Measurements from ENCODE around the gene TRPM3.
A peak's percentile ranks its signal among the peaks of the same experiment; 100 is the strongest.

TRPM3 gene

DNA sequence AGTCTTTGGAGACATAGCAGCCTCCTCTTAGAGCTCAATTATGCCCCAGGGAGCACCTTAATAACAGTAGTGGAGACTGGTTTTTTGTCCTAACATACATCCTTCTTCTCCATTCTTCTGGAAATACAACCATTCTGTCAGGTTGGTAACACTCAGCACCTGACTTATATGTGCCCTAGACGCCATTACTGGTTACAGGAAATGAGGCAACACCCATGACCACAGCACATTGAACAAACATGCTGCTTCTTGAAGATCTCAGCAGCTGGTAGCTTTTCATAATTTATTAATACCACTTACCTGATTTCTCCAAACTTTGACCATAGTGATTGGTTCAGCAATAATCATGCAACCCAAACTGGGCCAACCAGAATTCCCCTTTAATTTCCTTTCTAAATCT lies 25.1 kb upstream of the TRPM3 start:
- DNase-seq (ENCODE audit: low read depth): peak; percentile 0
- TF ChIP-seq POLR2A (IDR thresholded peaks at IDR 0.05; ENCODE audit: extremely low read depth, insufficient read length): no peak
- TF ChIP-seq, protein P1, sequence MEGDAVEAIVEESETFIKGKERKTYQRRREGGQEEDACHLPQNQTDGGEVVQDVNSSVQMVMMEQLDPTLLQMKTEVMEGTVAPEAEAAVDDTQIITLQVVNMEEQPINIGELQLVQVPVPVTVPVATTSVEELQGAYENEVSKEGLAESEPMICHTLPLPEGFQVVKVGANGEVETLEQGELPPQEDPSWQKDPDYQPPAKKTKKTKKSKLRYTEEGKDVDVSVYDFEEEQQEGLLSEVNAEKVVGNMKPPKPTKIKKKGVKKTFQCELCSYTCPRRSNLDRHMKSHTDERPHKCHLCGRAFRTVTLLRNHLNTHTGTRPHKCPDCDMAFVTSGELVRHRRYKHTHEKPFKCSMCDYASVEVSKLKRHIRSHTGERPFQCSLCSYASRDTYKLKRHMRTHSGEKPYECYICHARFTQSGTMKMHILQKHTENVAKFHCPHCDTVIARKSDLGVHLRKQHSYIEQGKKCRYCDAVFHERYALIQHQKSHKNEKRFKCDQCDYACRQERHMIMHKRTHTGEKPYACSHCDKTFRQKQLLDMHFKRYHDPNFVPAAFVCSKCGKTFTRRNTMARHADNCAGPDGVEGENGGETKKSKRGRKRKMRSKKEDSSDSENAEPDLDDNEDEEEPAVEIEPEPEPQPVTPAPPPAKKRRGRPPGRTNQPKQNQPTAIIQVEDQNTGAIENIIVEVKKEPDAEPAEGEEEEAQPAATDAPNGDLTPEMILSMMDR (IDR thresholded peaks at IDR 0.05; ENCODE audit: low read depth, low read length): no peak
- TF ChIP-seq, protein P2, sequence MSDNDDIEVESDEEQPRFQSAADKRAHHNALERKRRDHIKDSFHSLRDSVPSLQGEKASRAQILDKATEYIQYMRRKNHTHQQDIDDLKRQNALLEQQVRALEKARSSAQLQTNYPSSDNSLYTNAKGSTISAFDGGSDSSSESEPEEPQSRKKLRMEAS (IDR thresholded peaks at IDR 0.05; ENCODE audit: low read depth, low read length): no peak
- no peak for TF ChIP-seq MYC (IDR thresholded peaks at IDR 0.05; ENCODE audit: low read depth, low read length)
- no peak overlapping the region for H3K4me3 ChIP-seq (ENCODE audit: low read depth, low read length)

- no peak for DNase-seq (ENCODE audit: low read depth)
- TF ChIP-seq, protein P2 (IDR thresholded peaks at IDR 0.05; ENCODE audit: low read depth, low read length): no peak
- TF ChIP-seq, protein P1 (IDR thresholded peaks at IDR 0.05; ENCODE audit: low read depth, low read length): no peak
- no peak for TF ChIP-seq MYC (IDR thresholded peaks at IDR 0.05; ENCODE audit: low read depth, low read length)
- TF ChIP-seq POLR2A (IDR thresholded peaks at IDR 0.05; ENCODE audit: extremely low read depth, insufficient read length): no peak
- H3K4me3 ChIP-seq (ENCODE audit: low read depth, low read length): no peak overlapping the region
These were observed 23.8 kb upstream of the TRPM3 start for GRCh38 chr9:71145179-71145578.

DNA sequence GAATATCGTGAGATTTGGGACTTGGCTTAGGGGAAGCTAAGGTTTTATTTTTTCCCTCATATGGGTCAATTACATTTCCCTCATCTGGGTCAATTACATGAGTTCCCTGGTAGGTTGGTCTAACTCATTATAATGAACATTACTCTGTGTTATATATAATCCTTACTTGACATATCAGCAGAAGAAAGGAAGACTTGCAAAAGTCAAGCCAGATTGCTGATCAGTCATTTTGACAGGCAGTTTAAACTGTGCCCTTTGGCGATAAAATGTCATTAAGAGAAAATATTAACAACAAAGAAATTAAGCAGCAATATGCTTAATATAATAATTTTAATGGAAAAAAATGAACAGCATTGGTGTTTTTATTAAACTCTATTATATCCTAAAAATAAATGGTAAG lies 23.1 kb upstream of the TRPM3 start:
- TF ChIP-seq, protein P1 (IDR thresholded peaks at IDR 0.05; ENCODE audit: low read depth, low read length): no peak
- TF ChIP-seq, protein P2 (IDR thresholded peaks at IDR 0.05; ENCODE audit: low read depth, low read length): no peak
- TF ChIP-seq POLR2A (IDR thresholded peaks at IDR 0.05; ENCODE audit: extremely low read depth, insufficient read length): no peak
- no peak for TF ChIP-seq MYC (IDR thresholded peaks at IDR 0.05; ENCODE audit: low read depth, low read length)
- no peak for DNase-seq (ENCODE audit: low read depth)
- no peak overlapping the region for H3K4me3 ChIP-seq (ENCODE audit: low read depth, low read length)

- no peak overlapping the region for H3K4me3 ChIP-seq (ENCODE audit: low read depth, low read length)
- TF ChIP-seq, protein P2 (IDR thresholded peaks at IDR 0.05; ENCODE audit: low read depth, low read length): no peak
- TF ChIP-seq, protein P1 (IDR thresholded peaks at IDR 0.05; ENCODE audit: low read depth, low read length): no peak
- TF ChIP-seq MYC (IDR thresholded peaks at IDR 0.05; ENCODE audit: low read depth, low read length): no peak
- no peak for TF ChIP-seq POLR2A (IDR thresholded peaks at IDR 0.05; ENCODE audit: extremely low read depth, insufficient read length)
- no peak for DNase-seq (ENCODE audit: low read depth)
These were observed 15.3 kb upstream of the TRPM3 start for GRCh38 chr9:71136696-71137095.

- no peak overlapping the region for H3K4me3 ChIP-seq (ENCODE audit: low read depth, low read length)
- no peak for DNase-seq (ENCODE audit: low read depth)
These were observed 9.7 kb upstream of the TRPM3 start for GRCh38 chr9:71131145-71131544.

More at GRCh38 chr9:71131145-71131544, 9.7 kb upstream of the TRPM3 start:
- TF ChIP-seq, protein P2 (IDR thresholded peaks at IDR 0.05; ENCODE audit: low read depth, low read length): no peak
- TF ChIP-seq, protein P1 (IDR thresholded peaks at IDR 0.05; ENCODE audit: low read depth, low read length): no peak
- no peak for TF ChIP-seq MYC (IDR thresholded peaks at IDR 0.05; ENCODE audit: low read depth, low read length)
- no peak for TF ChIP-seq POLR2A (IDR thresholded peaks at IDR 0.05; ENCODE audit: extremely low read depth, insufficient read length)
